HG03571 (cell line): ENCODE measurements around the gene RCE1.

Experiments
- ATAC-seq: cut with Tn5 transposase; IDR thresholded peaks from one replicate; pipeline ENCODE4 v1.9.1; 2021; ENCODE audit not compliant: unreplicated experiment

Gene RCE1

DNA sequence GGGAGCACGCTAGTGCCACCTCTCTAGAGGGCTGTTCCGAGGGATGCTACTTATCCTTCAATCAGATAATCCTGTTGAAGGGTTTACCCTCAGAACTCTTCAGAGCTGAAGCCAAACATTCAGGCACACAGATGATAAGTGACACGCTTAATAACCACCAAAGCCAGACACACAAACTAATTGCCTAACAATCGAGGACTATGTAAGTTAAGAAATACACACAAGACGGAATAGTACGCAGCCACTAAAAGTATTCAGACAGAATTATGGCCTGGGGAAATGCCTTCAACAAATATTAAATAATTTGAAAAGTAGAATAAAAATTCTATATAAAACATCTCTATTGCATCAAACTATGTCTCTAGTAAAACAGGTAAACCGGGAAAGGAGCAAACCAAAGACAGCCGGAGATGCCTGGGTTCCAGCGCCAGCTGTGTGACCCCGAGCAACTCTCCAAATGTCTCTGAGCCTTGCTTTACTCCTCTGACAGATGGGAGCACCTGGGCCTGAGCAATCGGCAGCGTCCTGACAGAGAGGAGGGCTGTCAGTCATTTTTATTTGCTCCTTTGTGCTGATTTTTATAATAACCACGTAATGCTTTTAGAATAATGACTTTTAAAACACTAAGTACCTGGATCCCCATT lies 25.0 kb downstream of the RCE1 start:
- no peak for ATAC-seq

DNA sequence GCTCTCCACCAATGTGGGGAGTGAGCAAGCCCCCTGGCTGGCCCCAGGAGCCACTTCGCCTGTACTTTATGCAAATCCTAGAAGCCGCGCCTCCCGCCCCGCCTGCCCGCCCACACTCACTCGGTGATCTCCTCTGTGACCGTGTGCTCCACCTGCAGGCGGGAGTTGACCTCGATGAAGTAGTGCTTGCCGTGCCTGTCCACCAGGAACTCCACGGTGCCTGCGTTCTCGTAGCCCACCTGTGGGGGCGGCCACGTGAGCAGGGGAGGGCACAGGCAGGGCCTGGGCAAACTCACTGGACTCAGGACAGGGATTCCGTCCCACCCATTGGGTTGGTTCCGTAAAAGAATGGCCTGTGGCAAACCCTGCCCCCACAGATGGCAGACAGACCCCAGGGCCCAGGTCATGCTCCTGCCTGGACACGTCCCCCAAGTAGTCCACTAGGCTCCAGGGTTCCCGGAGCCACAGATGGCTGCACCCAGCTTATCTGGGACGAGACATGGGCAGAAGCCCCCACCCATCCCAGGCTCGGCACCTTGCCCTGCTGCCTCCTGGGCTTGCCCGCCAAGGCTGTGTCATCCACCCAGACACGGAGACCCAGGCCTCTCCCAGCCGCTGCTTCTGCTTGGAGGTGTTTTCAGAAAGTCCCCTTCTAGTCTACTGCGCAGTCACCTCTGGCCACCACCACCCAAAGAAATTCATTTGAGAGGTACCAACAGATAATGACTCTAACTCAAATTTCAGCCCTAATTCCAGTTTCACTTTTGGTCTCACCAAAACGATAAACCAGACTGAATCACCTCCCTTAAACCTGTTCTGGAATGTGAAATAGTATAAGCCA lies 25.7 kb downstream of the RCE1 start:
- ATAC-seq: no peak

DNA sequence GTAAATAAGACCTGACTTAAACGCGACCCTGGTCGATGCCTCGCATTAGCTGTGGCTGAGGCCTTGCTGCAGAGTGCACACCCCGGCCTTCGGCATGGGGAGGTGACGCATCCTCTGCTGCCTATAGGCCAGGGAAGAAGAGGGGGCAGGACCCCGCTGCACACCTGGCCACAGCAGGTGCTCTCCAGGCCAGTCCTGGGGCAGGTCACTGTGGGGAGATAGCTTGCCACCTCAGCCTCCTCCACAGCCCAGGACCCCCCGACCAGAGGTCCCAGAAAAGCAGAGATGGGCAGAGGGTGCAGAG lies 26.3 kb downstream of the RCE1 start:
- no peak for ATAC-seq

DNA sequence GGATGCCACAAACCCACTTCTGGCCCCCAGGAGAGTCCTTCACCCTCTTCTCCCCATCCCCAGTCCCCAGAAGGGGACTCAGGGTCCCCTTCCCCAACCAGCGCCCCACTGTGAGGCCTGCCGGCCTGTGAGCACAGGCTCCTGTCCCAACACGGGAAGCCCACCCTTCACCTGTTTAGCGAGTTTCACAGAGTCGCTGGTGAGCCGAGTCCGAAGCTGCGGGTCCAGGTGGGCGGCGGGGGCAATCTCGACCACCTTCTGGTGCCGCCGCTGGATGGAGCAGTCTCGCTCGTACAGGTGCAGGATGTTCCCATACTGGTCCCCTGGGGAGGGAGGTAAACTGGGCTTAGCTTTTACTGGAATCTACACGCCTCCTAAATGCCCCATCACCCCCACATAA lies 26.9 kb downstream of the RCE1 start:
- no peak for ATAC-seq

DNA sequence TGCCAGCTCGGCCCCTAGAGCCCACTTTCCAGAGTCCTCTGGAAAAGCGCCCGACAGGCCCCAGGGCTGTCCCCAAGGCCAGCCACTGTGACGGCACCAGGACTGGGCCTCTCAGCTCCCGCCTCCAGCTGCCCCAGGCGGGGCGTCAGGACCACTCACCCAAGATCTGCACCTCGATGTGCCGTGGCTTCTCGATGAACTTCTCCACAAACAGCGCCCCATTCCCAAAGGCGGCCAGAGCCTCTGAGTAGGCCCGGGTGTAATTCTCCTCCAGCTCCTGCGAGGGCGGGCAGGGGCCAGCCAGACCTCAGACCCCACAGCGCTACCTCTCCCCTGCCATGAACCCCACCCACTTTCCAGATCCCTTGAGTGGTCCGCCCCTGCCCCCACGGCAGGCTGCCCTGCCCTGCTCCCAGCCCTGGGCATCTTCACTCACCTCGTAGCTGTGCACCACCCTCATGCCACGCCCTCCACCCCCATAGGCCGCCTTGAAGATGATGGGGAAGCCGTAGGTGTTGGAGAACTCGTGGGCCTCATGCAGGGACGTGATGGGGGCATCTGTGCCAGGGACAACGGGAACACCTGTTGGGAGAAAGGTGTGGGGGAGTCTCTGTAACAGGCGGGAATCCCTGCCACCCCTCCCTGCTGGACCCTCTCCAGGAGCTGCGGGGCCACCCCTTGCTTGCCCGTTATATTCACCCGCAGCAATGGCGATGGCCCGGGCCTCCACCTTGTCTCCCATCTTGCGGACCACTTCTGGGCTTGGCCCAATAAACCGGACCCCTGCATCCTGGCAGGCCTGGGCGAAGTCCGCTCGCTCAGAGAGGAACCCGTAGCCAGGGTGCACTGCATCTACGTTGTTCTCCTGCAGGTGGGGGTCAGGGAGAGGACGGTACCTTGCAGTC lies 27.6 kb downstream of the RCE1 start:
- no peak for ATAC-seq

DNA sequence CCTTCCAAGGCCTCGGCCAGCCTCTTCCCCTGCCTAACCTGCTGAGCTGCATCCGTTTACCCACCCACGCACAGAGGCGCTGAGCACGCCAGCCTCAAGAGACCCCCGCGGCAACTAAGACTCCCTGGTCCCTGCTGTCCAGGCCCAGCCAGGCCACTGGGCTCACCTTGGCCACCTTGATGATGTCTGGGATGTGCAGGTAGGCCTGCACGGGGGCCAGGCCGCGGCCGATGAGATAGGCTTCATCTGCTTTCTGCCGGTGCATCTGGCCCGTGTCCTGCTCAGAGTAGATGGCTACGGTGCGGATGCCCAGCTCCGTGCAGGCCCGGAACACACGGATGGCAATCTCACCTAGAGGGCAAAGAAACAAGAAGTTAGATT lies 28.3 kb downstream of the RCE1 start:
- ATAC-seq: no peak

DNA sequence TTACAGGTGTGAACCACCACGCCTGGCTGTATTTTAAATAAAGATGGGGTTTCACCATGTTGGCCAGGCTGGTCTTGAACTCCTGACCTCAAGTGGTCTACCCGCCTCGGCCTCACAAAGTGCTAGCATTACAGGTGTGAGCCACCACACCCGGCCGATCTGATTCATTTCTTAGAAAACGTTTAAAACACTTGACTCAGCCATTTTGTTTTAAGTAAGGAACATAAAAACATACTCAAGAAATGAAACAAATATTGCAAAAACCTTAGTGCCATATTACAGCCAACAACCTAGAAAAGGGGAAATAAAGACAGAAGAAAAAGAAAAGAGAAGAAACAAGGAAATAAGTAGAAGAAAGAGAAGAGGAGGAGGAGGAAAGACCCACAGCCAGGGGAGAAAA lies 31.0 kb downstream of the RCE1 start:
- no peak for ATAC-seq

DNA sequence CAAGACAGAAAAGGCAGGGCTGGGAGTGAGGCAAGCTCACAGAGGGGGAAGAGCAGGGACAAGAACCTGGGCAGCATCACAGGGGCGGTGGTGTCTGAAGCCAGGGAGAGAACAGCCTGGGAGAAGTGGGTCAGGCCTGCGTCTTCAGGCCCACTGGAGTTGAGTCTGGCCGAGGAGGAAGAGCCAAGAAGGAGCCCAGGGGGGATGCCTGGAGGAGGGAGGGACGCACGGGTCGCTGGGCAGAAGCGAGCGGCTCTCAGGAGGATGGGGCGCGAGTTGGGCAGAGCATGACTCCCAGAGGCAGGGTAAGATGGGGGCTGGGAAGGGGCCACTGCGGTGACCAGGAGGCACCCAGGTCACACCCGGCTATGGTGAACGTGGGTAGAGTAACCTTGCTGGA lies 32.1 kb downstream of the RCE1 start:
- no peak for ATAC-seq

DNA sequence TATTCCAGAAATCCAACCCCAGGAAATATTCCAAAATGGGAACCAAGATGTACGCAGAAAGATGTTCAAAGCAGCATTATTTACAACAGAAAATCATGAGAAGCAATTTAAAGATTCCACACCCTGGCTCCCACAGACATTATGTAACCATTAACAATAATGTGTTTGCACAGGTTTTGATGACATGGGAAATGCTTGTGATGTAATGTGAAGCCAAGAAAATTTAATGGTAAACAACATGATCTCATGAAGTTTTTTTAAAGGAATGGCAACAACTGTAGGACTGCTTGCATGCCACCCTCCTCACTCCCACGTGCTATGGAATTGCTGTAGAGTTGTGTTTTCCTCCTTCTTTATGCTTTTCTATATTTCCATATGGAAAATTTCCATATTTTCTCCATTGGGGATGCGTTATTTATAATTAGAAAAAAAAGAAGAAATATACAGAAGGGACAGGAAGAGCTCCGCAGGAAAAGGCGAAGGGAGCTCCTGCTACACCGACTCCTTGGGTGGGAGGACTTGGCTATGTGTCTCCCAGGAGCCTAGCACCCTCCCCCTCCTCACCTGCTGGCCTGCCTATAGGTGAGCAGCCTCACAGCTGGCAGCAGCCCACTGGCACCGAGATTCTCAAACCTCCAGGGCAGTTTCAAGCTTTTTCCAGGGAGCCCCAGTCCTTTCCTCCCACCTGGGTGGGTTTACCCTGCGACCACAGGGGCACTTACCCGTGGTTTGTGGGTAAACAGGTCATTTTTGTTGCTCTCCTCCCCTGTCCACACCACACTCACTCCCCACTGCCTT lies 34.5 kb downstream of the RCE1 start:
- ATAC-seq: no peak

DNA sequence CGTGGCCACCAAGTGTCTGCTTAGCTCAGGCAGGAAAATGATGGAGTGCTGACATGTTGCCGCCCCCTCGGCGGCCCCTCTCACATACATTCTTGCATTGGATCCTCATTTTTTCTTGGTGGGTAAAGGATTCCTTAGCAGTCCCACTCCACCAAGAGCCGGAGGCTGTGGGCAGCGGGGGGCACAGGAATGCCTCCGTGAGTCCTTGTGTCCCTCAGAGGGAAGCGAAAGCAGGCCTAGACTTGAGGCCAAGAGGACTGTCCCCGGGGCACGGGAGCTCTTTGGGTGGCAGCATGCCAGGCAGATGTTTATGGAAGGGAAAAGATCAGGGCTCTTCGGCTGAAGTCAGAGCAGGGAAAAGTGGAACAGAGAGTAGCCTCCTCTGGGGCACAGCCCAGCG lies 35.2 kb downstream of the RCE1 start:
- ATAC-seq: no peak

DNA sequence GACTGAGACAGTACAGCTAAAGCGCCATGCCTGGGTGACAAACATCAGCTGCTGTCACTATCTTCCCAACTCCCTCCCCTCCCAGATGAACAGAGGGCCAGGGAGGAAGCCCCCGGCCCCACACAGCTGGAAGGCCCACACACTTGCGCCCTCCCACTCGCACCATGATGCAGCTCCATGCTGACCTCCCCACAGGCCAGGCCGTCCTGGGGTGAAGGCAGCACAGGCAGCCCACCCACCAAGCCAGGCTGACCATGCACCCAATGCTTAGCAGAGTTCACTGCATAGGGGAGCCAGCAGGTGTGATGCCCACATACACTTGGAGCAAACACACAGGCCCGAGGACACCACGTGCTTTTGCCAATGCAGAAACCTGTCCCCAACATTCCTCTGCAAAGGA lies 35.8 kb downstream of the RCE1 start:
- no peak for ATAC-seq

DNA sequence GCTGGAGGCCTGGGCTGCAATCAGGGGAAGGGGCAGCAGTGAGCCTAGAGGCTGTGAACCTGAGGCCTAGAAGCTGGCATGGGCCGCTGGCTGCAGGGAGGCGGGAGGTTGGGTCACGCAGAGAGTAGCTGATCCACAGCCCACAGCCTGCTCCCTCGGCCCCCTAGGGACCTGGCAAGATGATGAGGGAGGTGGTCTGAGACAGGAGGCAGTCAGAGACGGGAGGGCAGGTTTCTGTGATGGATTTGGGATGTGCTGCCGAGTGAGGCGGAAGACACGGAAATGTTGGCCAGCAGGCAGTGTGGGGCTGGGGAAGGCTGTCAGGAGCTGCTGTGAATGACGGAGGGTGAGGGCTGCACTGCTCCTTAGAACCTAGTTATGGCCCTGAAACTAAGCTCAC lies 36.3 kb downstream of the RCE1 start:
- no peak for ATAC-seq

DNA sequence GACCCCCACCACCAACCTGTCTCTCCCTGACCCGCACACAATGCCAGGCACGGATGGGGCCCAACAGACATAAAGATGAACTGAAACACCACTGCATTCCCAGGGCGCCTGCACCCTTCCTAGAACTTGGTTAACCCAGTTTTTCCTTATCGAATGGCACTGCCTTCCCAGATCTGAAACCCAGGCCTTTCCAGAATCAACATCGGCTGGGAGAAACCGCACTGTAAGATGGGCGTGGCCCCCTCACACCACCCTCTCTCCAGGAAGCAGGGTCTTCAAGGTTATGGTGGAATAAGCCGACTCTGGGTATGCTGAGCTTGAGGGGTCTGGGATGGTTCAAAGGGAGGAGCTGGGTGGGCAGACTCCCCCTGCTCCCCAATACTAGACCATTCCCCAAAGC lies 36.8 kb downstream of the RCE1 start:
- ATAC-seq: no peak

DNA sequence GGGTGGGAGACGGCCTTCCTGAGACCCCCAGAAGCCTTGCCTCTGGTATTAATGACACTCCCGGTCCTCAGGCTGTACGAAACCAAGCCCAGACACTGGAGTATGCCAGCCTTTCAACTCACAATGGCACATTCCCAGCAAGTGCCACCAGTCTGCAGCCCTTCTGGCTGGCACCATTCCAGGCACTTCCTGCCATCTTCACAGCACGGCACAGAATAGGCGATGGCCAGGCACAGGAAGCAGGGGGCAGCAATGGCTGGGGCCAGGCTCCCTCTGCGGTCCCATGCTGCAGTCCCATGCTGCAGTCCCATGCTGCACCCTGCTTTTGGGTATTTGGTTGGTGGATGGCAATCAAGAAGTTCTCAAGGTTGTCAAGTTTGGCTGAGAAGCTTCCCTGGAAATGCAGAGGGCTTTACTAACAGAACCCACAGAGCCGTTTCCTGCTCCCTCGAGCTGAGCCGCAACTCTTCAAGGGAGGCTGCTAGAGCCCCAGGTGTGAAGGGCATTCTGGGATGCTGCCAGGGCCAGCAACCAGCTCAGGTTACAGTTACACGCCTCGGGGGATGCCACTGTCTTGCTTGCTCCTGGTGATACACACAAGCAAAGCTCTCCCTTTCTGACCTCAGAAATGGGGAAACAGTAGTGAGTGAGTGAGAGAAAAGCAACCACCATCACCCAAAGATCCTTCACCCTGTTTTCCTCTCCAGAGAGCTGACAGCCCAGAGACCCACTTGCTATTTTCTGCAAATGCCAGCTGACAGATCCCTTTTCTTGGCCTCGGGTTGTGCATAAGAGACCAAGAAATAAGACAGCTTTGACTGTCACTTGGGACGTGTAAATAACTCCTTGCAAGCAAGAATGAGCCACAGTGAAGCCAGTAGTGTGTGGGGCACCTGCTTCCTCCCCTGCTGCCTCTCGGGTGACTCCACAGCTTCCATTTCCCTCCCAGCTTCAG lies 37.5 kb downstream of the RCE1 start:
- no peak for ATAC-seq

DNA sequence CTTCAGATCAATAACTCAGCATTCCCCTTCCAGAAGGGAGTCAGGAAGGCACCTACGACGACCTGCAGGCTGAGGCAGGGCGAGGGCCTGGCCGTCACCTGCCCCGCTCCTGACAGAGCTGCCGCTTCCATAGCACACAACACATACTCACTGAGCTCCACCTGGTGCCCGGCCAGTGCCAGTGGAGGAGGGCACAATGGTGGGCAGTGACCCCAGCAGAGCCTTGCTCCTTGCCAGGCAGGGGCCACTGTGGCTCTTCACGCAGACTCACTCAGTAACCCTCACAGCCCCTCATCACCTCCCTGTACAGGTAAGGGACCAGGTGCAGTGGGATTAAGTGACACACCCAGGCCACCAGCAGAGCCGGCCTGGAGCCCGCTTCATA lies 38.2 kb downstream of the RCE1 start:
- ATAC-seq: no peak

DNA sequence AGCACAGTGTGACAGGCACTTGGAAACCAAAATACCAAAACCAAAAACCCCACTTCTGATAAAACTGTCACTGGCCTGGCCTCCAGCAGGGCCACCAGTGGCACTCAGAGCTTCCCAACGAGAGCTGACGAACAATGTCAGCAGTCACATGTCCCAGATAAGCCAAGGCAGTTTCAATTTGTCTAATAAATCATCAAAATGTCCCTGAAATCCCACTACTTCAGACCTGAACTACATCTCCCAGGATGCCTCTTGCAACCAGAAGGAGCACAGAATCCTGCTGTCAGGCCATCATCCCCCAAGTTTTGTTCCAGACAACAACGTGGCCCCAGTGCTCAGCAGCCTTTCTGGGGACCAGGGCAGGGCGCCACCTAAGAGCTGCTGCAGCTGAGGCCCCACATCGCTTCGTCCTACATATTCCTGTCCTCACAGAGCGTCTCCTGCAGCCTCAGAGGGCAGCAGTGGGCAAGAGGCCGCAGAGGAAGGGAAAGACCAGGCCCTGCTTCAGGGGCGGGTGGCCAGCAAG lies 38.7 kb downstream of the RCE1 start:
- no peak for ATAC-seq

DNA sequence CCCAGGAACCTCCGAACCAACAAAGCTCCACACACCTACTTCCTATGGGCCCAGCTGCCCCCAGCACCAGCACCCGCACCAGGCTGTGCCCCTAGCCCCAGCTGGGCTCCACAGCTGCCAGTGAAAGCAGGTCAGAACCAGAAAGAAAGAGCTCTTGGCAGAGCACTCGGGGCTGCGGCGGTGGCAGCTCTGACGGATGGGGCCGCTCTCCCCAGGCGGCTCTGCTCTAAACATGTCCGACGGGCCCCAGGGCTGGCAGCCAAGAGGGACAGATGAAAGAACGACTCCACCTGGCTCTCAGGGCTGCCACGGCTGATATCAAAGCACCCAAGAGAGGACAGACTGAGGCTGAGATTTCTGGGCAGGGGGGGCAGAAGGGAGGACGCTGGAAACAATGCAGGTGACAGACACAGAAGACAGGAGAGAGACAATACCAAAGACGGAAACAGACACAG lies 39.3 kb downstream of the RCE1 start:
- ATAC-seq: no peak

DNA sequence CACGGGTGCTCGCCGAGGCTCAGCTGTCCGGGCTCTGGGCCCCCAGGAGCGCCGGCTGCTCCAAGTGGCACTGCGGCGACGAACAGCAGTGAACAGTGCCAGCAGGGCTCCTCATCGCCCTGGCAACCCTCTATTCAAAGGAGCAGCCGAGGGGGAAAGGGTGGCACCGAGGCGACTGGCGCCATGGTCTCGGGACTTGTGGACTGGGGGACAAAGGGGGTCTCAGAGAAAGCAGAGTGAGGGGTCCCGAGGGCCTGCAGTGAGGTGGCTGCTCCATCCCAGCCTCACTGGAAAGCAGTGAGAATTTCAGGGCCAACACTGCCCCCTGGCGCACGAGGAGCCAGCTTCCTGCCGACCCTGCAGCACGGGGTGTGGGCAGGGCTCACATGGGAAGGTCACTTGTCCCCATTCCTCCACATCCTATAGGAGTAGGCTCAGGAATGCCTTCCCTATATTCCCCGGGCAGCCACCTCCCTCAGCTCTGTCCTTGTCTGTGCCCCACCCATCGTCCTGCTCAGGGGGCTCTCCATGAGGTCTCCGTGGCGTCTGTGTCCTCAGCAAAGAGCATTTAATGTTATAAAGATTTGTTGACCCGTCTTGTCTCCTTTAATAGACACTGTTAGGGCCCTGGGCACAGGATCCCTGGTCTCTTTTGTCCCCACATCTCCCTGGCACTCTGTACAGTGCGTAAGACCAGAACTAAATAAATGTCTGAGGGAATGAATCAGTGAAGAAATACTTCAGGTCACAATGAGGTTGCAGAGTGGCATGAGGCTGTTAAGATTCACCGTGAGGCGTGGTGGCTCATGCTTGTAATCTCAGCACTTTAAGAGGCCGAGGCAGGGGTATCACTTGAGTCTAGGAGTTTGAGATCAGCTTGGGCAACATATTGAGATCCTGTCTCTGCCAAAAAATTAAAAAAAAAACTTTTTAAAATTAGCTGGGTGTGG lies 40.0 kb downstream of the RCE1 start:
- ATAC-seq: no peak

DNA sequence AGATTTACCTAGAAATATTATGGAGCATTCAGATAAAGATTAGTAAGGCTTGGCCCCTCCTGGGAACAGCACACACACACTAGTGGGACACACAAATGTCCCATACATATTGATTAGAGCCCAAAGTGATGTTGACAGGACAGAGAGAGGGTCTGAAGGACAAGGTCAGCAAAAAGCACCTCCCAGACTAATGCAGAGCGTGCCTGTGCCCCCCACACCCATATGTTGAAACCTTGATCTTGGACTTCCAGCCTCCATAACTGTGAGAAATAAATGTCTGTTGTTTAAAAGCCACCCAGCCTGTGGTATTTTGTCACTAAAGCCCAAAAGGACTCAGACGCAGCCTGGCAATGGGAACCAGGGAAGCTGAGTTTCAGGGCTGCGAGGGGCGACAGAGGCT lies 41.2 kb downstream of the RCE1 start:
- ATAC-seq: no peak
